Measurements from ENCODE around the gene OR10A6. TPM values are rescaled to one million over a fixed set of nuclear protein-coding genes. Genes with fewer than 3 reads are reported as not detected.

OR10A6 gene

DNA sequence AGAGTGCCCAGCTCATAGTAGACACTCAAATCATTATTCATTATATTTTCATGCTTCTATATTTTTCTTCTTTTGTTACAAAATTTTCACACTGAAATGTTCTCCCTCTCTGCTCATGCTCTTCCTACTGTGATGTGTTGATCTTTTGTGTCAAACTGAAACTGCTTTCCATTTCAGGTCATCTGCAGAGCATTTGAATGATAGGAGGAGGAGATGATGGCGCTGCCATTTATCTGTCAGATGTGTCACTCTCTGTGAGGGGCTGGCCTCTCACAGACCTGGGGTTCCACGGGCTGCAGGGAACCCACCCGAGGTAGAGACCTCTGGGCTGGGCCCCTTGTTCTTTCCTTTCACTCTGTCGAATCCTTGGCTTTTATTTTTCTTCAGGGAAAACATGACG is 41.1 kb downstream of the OR10A6 start:
- Histone ChIP-seq H3K36me3 (ENCODE audit: control insufficient read depth in 1 of 2, insufficient read depth in 2 of 2, low read depth in 1 of 2, low read length in 2 of 2) (no peaks in the 10 kb centered on the region), H4K91ac (ENCODE audit: low read length) (no peak overlapping the region), H3K9me3 (ENCODE audit: control insufficient read depth, low read length) (no peaks in the 10 kb centered on the region), H3K23ac (ENCODE audit: low read length in 2 of 2) (no peak overlapping the region), H3K79me1 (replicated peaks; ENCODE audit: low read length, poor library complexity, severe bottlenecking) (no peaks in the 10 kb centered on the region), H2BK12ac (ENCODE audit: low read length in 2 of 2) (no peak overlapping the region), H3K4ac (ENCODE audit: low read depth in 1 of 2, low read length in 2 of 2) (no peak overlapping the region), H3K27ac (ENCODE audit: low read length, poor library complexity, severe bottlenecking) (no peak overlapping the region), H4K8ac (ENCODE audit: low read length) (no peak overlapping the region), H2BK5ac (ENCODE audit: low read depth, low read length, poor library complexity, severe bottlenecking) (no peak overlapping the region), H3K4me1 (ENCODE audit: control insufficient read depth, insufficient read depth, low read depth, low read length) (peaks cover 4% of the 10 kb centered on the region), H2BK120ac (ENCODE audit: low read depth, low read length) (no peak overlapping the region), H3K14ac (ENCODE audit: low read length in 2 of 2) (no peak overlapping the region), H3K27me3 (ENCODE audit: control insufficient read depth in 1 of 2, insufficient read depth in 1 of 2, low read length in 2 of 2) (no peaks in the 10 kb centered on the region), H3K4me2 (ENCODE audit: low read length, poor library complexity, severe bottlenecking) (no peak overlapping the region), H2AK5ac (ENCODE audit: low read length, severe bottlenecking) (no peak overlapping the region), H3K9ac (ENCODE audit: low read length) (peak overlapping the region; percentile 80), H2BK15ac (ENCODE audit: low read depth, poor library complexity, severe bottlenecking) (no peak overlapping the region), H2AFZ (ENCODE audit: low read depth, low read length) (no peak overlapping the region), H3K18ac (ENCODE audit: low read depth in 1 of 2, low read length in 2 of 2) (no peak overlapping the region), H3K4me3 (ENCODE audit: insufficient read depth in 1 of 2, low read depth in 1 of 2, low read length in 2 of 2) (peak overlapping the region in 1 of 2 experiments; percentile 62)
- no peak for DNase-seq
- WGBS = 78% methylated on average over 3 of the region's 5 CpGs

DNA sequence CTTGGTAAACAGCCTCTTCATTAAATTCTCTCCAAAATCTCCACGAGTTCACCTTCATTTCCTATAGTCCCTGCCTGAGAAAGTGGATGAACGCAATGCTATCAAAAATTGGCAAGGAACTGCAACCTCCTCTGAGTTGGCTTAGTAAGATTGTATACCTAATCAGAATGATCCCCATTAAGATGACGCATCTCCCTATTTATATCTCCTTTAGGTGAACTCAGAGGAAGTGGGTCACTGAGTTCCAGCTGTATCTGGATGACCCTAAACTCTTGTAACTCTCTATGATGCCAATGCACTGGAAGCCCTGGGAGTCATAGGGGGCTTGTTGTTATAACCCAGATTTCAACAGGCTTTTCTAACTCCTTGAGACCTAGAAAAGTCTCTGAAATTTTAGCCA is 48.2 kb downstream of the OR10A6 start:
- no peak overlapping the region for H2AK5ac ChIP-seq (ENCODE audit: low read length, severe bottlenecking)
- no peaks in the 10 kb centered on the region for H3K79me1 ChIP-seq (replicated peaks; ENCODE audit: low read length, poor library complexity, severe bottlenecking)
- H3K9me3 ChIP-seq (ENCODE audit: control insufficient read depth, low read length) = no peaks in the 10 kb centered on the region
- no peak overlapping the region for H4K8ac ChIP-seq (ENCODE audit: low read length)
- no peak overlapping the region for H3K4me2 ChIP-seq (ENCODE audit: low read length, poor library complexity, severe bottlenecking)
- no peak overlapping the region for H2BK5ac ChIP-seq (ENCODE audit: low read depth, low read length, poor library complexity, severe bottlenecking)
- no peaks in the 10 kb centered on the region for H3K4me1 ChIP-seq (ENCODE audit: control insufficient read depth, insufficient read depth, low read depth, low read length)
- DNase-seq = no peak
- no peak overlapping the region for H2BK15ac ChIP-seq (ENCODE audit: low read depth, poor library complexity, severe bottlenecking)
- H3K36me3 ChIP-seq (ENCODE audit: control insufficient read depth in 1 of 2, insufficient read depth in 2 of 2, low read depth in 1 of 2, low read length in 2 of 2) = no peaks in the 10 kb centered on the region
- no peak overlapping the region for H3K18ac ChIP-seq (ENCODE audit: low read depth in 1 of 2, low read length in 2 of 2)
- no peaks in the 10 kb centered on the region for H3K27me3 ChIP-seq (ENCODE audit: control insufficient read depth in 1 of 2, insufficient read depth in 1 of 2, low read length in 2 of 2)
- no peak overlapping the region for H3K4me3 ChIP-seq (ENCODE audit: insufficient read depth in 1 of 2, low read depth in 1 of 2, low read length in 2 of 2)
- H3K27ac ChIP-seq (ENCODE audit: low read length, poor library complexity, severe bottlenecking) = no peak overlapping the region
- H4K91ac ChIP-seq (ENCODE audit: low read length) = no peak overlapping the region
- H3K23ac ChIP-seq (ENCODE audit: low read length in 2 of 2) = no peak overlapping the region
- no peak overlapping the region for H2BK120ac ChIP-seq (ENCODE audit: low read depth, low read length)
- no peak overlapping the region for H2BK12ac ChIP-seq (ENCODE audit: low read length in 2 of 2)
- no peak overlapping the region for H3K4ac ChIP-seq (ENCODE audit: low read depth in 1 of 2, low read length in 2 of 2)
- no peak overlapping the region for H2AFZ ChIP-seq (ENCODE audit: low read depth, low read length)
- H3K14ac ChIP-seq (ENCODE audit: low read length in 2 of 2) = no peak overlapping the region
- no peak overlapping the region for H3K9ac ChIP-seq (ENCODE audit: low read length)
- 64% methylated on average over 3 of the region's 3 CpGs for WGBS

Small RNA genes lying within 50 kb of the gene (small RNA-seq; reads per million reads assigned to genes)
- gene COX6CP5 (ENCODE audit: low read depth) (not detected), gene RNU6-943P (ENCODE audit: low read depth) (not detected)

Measured in mesenchymal stem cell (in vitro differentiated cells and primary cell).